NCI-H345 (cell line): ENCODE data around the gene SLC27A4.
A peak's percentile ranks its signal among the peaks of the same experiment; 100 is the strongest.

Experiments used
- DNase-seq: peaks from one replicate; lab custom pipeline; 2025; lab: John Stamatoyannopoulos, UW

SLC27A4 gene

GRCh38 chr9:128339761-128340690 is at the start of gene SLC27A4:
Gene SLC27A4, plus strand, starts transcription at chr9:128340527. Its CDS starts 2,606 bp downstream, at chr9:128343133.
- peak; percentile 82 for DNase-seq

DNA sequence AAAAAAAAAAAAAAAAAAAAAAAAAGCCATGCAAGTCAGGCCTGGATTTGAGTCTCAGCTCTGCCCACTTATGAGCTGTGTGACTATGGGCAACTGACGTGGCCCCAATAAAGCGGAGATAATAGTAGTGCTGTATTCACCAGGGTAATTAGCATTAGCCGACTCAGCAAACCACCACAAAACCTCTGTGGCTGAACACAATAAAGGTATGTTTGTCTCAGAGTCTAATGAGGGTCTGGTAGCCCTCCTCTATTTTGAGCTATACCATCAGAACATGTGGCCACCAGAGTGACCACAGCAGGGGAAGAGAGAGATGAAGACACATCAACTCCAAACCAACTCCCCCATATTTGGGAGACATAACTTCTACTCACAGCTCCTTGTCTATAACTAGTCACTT is 48.3 kb upstream of the SLC27A4 start:
- no peak for DNase-seq

- DNase-seq: no peak
Observed at GRCh38 chr9:128293091-128293490, 47.2 kb upstream of the SLC27A4 start.

GRCh38 chr9:128294142-128294541 is 46.2 kb upstream of the SLC27A4 start:
- no peak for DNase-seq

DNA sequence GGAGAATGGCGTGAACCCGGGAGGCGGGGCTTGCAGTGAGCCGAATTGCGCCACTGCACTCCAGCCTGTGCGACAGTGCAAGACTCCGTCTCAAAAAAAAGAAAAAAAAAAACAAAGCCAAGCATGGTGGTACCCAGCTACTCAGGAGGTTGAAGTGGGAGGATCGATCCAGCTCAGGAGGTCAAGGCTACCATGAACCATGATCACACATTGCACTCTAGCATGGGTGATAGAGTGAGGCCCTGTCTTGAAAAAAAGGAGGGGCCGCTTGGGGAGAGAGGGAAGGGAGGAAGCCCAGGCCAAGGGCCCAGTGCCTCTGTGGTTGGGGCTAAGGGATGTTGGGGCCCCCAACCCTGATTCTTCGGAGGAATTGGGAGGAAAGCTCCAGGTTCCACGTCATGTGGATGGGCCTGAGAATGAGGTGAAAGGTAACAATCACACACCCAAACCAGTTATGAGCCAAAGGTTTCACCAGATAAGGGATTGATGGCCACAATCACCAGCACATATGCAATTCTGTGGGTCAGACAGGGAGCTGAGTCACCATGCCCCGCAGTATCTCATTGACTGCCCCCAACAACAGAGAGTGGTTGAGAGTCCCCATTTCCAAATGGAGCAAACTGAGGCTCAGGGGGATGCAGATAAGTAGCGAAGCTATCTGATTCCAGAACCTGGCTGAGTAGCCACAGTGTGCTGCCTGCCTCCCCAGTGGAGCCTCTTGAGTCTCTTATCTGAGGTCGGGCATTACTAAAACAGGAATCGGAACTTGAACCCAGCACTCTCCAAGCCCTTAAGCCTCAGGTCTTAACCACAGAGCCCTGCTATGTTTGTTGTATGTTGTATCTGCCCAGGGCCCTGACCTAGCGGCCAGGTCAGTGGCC is 43.7 kb upstream of the SLC27A4 start:
- no peak for DNase-seq

DNA sequence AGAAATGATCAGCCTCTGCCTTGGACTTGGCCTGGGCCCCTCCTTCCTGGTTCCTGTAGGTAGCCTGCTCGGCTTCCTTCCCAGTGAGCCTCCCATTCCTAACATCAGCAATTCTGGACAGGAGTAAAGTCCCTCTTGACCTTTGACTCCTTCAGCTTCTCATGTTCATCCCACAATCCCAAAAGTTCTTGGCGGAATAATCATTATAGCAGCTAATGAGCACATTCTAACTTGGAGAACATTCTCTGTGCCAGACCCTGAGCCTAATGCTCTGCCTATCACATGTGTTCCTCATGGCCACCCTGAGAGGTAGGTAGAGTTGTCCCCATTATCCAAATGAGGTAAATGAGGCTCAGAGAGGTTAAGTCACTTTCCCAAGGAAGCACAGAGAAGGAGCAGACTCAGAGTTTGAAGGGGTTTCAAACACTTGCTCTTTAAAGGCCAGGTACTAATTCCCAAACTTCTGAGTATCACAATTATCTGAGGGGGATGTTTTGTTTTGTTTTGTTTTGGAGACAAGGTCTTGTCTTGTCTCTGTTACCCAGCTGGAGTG is 43.0 kb upstream of the SLC27A4 start:
- DNase-seq: no peak

GRCh38 chr9:128298535-128299482 is 41.5 kb upstream of the SLC27A4 start:
- no peak for DNase-seq

DNA sequence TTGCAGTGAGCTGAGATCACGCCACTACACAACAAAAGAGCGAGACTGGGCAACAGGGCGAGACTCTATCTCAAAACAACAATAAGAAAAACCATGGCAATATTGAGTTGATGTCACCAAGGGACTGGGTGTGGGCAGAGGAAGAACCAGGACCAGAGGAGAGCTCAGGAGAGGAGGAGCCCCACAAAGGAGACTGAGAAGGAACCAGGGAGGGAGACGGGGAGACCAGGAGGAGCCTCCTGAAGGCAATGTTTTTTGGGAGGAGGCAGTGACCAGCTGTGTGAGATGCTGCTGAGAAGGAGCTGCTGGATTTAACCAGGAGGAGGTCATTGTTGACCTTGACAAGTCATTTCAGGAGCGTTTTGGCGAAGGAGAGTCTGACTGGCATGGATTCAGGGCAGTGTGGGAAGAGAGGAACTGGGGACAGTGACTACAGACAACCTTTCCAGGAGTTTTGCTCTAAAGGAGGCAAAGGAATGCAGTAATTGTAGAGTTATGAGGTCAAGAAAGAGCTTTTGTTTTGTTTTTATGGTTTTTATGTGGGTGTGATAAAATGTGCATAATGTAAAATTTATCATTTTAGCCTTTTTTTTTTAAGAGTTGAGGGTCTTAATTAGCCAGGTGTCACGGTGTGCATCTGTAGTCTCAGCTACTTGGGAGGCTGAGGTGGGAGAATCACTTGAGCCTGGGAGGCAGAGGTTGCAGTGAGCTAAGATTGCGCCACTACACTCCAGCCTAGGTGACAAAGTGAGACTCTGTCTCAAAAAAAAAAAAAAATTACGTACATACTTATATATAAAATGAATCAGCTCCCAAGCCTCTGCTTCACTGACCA is 36.0 kb upstream of the SLC27A4 start:
- no peak for DNase-seq

- DNase-seq: no peak
Observed at GRCh38 chr9:128304971-128305288, 35.4 kb upstream of the SLC27A4 start.

GRCh38 chr9:128309551-128309950 is 30.8 kb upstream of the SLC27A4 start:
- no peak for DNase-seq

DNA sequence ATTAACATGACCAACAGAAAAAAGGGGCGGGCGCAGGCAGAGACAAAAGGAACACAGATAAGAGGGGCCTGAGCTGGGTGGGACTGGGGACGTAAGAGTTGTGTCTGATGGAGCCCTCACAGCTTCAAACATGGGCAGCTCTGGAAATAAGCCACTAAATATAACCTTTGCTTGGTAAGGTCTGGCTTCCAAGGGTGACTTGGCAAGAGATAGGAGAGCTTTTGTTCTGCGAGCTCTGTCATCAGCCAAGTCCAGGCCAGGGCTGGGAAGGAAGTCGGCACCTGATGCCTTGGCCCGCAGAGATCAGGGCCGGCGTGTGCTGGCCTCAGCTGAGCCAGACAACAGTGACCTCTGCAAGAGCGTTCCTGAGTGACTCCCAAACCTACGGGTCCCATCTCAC is 29.9 kb upstream of the SLC27A4 start:
- DNase-seq: no peak

GRCh38 chr9:128314697-128315096 is 25.6 kb upstream of the SLC27A4 start:
- DNase-seq: no peak

DNA sequence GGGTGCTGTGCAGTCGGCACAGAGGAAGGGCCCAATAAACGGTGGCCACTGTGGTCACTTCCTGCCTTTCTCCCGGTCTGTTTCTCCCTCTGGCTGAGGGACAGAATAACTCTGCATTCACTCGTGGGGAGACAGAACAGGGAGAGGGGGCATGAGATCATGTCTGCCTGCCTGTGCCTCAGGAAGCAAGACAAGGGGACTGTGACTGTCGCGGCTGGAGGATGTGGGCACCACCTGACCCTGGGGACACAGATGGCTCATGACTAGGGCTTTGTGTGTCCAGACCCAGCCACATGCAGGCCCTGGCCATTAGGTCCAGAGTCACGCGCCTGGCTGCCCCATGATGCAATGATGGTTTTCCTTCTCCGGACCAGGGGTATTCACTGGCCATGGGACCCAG is 23.9 kb upstream of the SLC27A4 start:
- DNase-seq: no peak

GRCh38 chr9:128317629-128318028 is 22.7 kb upstream of the SLC27A4 start:
- no peak for DNase-seq

DNA sequence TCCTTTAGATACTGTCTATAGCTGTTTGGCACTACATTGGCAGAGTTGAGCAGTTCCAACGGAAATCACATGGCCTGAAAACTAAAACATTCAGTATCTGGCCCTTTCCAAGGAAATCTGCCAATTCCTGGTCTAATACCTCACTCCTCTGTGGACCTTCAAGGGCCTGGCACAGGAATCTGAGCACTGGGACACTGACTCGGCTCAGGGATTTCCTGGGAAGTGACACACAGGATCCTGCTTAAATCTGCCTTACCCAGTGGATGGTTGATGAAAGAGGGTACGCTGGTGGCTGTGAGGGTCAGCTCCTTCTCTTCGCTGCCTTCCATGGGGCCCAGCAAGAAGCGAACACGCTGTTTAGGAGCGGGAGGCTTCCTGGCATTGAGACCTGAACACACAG is 19.0 kb upstream of the SLC27A4 start:
- DNase-seq: no peak

GRCh38 chr9:128321879-128322403 is 18.4 kb upstream of the SLC27A4 start:
- peak; percentile 61 for DNase-seq

GRCh38 chr9:128322404-128323211 is 17.7 kb upstream of the SLC27A4 start, which contains the start of the genes COQ4 and TRUB2:
Gene COQ4, plus strand, starts transcription at chr9:128322839. Its CDS starts 20 bp downstream, at chr9:128322859.
Gene TRUB2, minus strand, starts transcription at chr9:128322447. Its CDS starts 39 bp downstream, at chr9:128322408.
- peak; percentile 96 for DNase-seq

DNA sequence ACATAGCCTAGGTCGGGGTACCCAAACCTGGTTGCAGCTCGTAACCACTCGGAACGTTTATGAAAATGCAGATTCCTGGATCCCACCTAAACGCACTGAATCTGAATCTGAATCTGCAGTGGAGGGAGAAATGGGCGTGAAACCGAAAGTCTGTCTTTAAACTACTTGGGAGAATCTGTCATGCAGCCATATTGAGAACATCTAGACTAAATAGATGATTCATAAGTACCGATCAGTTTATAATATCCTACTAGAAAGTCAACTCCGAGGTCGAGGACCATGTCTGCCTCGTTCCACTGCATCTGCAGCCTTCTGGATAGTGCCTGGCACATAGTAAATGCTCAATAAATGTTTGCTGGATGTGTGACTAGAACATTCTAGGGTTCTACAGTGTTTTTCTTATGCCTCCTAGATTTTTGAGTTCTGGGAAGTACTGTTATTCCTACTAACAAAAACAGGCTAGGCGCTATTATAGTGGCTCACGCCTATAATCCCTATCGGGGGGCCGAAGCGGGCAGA is 17.1 kb upstream of the SLC27A4 start:
- DNase-seq: no peak

DNA sequence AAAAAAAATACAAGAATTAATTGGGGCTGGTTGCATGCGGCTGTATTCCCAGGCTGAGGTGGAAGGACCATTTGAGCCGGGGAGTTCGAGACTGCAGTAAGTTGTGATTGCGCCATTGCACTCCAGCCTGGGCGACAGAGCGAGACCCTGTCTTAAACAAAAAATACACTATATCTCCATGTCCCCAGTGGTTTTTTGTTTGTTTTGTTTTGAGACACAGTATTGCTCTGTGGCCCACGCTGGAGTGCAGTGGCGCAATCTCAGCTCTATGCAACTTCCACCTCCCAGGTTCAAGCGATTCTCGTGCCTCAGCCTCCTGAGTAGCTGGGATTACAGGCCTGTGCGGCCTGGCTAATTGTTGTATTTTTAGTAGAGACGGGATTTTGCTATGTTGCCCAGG is 16.5 kb upstream of the SLC27A4 start:
- no peak for DNase-seq
